K562 (cell line): ENCODE data around the gene LHB. TPM values are rescaled to one million over a fixed set of nuclear protein-coding genes. Genes with fewer than 3 reads are reported as not detected.
A peak's percentile ranks its signal among the peaks of the same experiment; 100 is the strongest.

Experiments
- BDP1 ChIP-seq: IDR thresholded peaks from 3 replicates; pipeline ENCODE4 v1.6.1; 2011; ENCODE audit not compliant: insufficient read length, insufficient read depth
- CBFA2T2 ChIP-seq: fragments of 450-650 bp; conservative IDR thresholded peaks from 2 replicates; pipeline ENCODE4 v1.6.1; 2017; ENCODE audit warnings: mild to moderate bottlenecking
- CEBPG ChIP-seq, 3 experiments: fragments of 200-800 bp in 1 of 3; sonication (Bioruptor generic) in 1 of 3; sonication (generic) in 1 of 3; formaldehyde crosslinking in 1 of 3; IDR thresholded peaks in 2 of 3; conservative IDR thresholded peaks in 1 of 3; 2 replicates each; pipeline versions ENCODE4 v1.6.1 to v1.8.0; 2016 to 2022; ENCODE audit warnings: missing compliant biosample characterization in 2 of 3, missing genetic modification characterization in 2 of 3, mild to moderate bottlenecking in 1 of 3, missing genetic modification reagents in 1 of 3
- FOSL1 ChIP-seq: fragments of 200-800 bp; sonication (Bioruptor generic); conservative IDR thresholded peaks from 2 replicates; pipeline ENCODE4 v1.6.1; 2016; ENCODE audit warnings: missing genetic modification characterization, missing compliant biosample characterization
- FOXA3 ChIP-seq, 2 experiments: fragments of 450-650 bp in 1 of 2; sonication (generic) in 1 of 2; formaldehyde crosslinking; IDR thresholded peaks in 1 of 2; conservative IDR thresholded peaks in 1 of 2; 2 replicates each; pipeline versions ENCODE4 v1.4.0 to v1.8.0; 2020 to 2022; ENCODE audit warnings: mild to moderate bottlenecking in 2 of 2, missing genetic modification reagents in 1 of 2
- FOXK2 ChIP-seq, 2 experiments: fragments of 450-650 bp; IDR thresholded peaks in 1 of 2; conservative IDR thresholded peaks in 1 of 2; 2 replicates each; pipeline ENCODE4 v1.6.1; 2016; ENCODE audit warnings: low read depth in 2 of 2, mild to moderate bottlenecking in 1 of 2
- MTA3 ChIP-seq: fragments of 450-650 bp; formaldehyde crosslinking; IDR thresholded peaks from 2 replicates; pipeline ENCODE4 v1.6.1; 2017; ENCODE audit warnings: mild to moderate bottlenecking, borderline replicate concordance
- NR2C2 ChIP-seq, 2 experiments: fragments of 200-800 bp in 1 of 2; sonication (Bioruptor generic) in 1 of 2; sonication (generic) in 1 of 2; formaldehyde crosslinking in 1 of 2; IDR thresholded peaks; 2 replicates each; pipeline versions ENCODE4 v1.6.1 to v1.8.0; 2016 to 2022; ENCODE audit warnings: mild to moderate bottlenecking in 1 of 2, missing compliant biosample characterization in 1 of 2, missing genetic modification characterization in 1 of 2, missing genetic modification reagents in 1 of 2
- SMAD2 ChIP-seq: fragments of 150-350 bp; IDR thresholded peaks from 2 replicates; pipeline ENCODE4 v1.6.1; 2014; ENCODE audit warnings: low read depth, mild to moderate bottlenecking, low read length
- SOX6 ChIP-seq: fragments of 450-650 bp; IDR thresholded peaks from 2 replicates; pipeline ENCODE4 v1.6.1; 2014; ENCODE audit warnings: mild to moderate bottlenecking
- SRSF3 ChIP-seq: fragments of 200-400 bp; formaldehyde crosslinking; IDR thresholded peaks from 2 replicates; pipeline ENCODE4 v1.6.1; 2016; ENCODE audit warnings: mild to moderate bottlenecking, low read length, moderate library complexity; ENCODE audit not compliant: insufficient read depth
- TOE1 ChIP-seq, 2 experiments: fragments of 450-650 bp in 1 of 2; sonication (generic) in 1 of 2; formaldehyde crosslinking in 1 of 2; IDR thresholded peaks; 2 replicates each; pipeline versions ENCODE4 v1.7.1 to v1.8.0; 2016 to 2022; ENCODE audit warnings: borderline replicate concordance in 2 of 2, mild to moderate bottlenecking in 2 of 2, antibody characterized with exemption in 1 of 2, inconsistent platforms in 1 of 2, low read depth in 1 of 2, missing genetic modification reagents in 1 of 2, moderate library complexity in 1 of 2
- ZNF311 ChIP-seq: fragments of 250-450 bp; sonication (Bioruptor Pico); IDR thresholded peaks from 2 replicates; pipeline ENCODE4 v1.4.0; 2020; ENCODE audit warnings: mild to moderate bottlenecking, moderate library complexity
- ZNF436 ChIP-seq: fragments of 250-450, 450-650 bp; sonication (Bioruptor Pico); formaldehyde crosslinking; IDR thresholded peaks from 2 replicates; pipeline ENCODE4 v1.7.0; 2020; ENCODE audit warnings: mild to moderate bottlenecking
- ZNF75A ChIP-seq: fragments of 450-650 bp; formaldehyde crosslinking; IDR thresholded peaks from 2 replicates; pipeline ENCODE4 v1.4.0; 2020; ENCODE audit warnings: mild to moderate bottlenecking
- ZNF830 ChIP-seq: fragments of 250-450 bp; sonication (Bioruptor Pico); IDR thresholded peaks from 2 replicates; pipeline ENCODE4 v1.5.0; 2021; ENCODE audit warnings: mild to moderate bottlenecking
- polyA plus RNA-seq, 8 experiments: library from polyadenylated mRNA; depleted of rRNA in 4 of 8; stranded (reverse) in 5 of 8; unstranded in 3 of 8; fragments of >200 nt; fragmentation: Nextera tagmentation in 2 of 8; fragmentation: Illumina TruSeq in 1 of 8; extraction: Ambion mirVana in 2 of 8; extraction: Trizol in 1 of 8; gene quantifications; 2 replicates each; pipeline versions ENCODE4 v1.2.1 to v1.2.3, GENCODE V29; 2011 to 2014; ENCODE audit warnings: inconsistent platforms in 1 of 8, missing spikeins in 1 of 8
- total RNA-seq, 7 experiments: library from RNA; depleted of rRNA in 6 of 7; stranded (reverse); fragments of >200 nt in 6 of 7; fragmentation: Illumina TruSeq in 2 of 7; extraction: Trizol in 2 of 7; gene quantifications; 2 replicates each; pipeline versions ENCODE4 v1.2.1 to v1.2.3, GENCODE V29; 2011 to 2021; ENCODE audit warnings: low replicate concordance in 1 of 7
- TF ChIP-seq, protein P1 (sequence below): fragments of 250-450 bp; sonication (Bioruptor Pico); IDR thresholded peaks from 2 replicates; pipeline ENCODE4 v1.5.0; 2021; ENCODE audit warnings: mild to moderate bottlenecking, borderline replicate concordance
- TF ChIP-seq, protein P2 (sequence below): IDR thresholded peaks from 2 replicates; pipeline ENCODE4 v1.6.1; 2016; ENCODE audit warnings: missing genetic modification characterization, missing compliant biosample characterization

LHB gene
- total and polyA plus RNA-seq, 9 of the 15 experiments (the other 6 are each of a cell fraction or from before 2014, with no cell fraction given), result 0.54 TPM; not detected in 8

DNA sequence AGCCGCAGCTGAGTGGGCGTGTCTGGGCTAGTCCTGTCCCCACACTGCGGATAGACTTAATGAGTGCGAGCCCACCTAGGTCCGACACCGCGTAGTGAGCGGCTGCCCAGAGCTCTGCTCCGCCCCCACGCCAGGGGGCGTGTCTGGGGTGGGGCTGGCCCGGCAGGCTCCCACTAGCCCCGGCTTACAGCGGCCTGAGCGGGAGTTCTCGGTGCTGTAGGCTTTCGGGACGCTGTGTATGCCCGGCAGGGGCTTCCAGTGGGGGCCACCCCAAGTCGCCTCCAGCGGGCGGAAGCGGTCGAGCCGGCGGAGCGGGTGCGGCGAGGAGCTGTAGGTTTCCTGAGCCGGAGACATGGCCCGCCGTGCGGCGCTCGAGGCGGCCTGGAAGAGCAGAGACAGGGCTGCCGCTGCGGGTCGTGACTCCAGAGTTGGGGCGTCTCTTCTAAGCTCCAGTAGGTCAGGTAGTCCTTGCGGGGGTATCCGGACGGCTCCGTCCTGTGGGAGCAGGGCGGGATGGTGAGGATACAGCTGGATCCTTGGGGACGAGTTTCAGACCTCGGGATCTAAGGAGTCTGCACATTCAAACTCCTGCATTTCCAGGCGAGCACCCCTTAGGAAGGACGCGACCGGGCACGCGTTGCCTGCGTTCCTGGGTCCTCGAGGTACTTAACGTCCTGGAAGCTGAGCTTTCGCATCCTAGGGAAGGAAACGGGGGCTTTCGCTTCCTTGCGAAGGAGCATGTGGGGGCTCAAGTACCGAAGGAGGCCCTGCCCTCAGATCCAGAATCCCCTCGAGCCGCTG, 39.4 kb upstream of the LHB start (continued):
- TF ChIP-seq, protein P1, sequence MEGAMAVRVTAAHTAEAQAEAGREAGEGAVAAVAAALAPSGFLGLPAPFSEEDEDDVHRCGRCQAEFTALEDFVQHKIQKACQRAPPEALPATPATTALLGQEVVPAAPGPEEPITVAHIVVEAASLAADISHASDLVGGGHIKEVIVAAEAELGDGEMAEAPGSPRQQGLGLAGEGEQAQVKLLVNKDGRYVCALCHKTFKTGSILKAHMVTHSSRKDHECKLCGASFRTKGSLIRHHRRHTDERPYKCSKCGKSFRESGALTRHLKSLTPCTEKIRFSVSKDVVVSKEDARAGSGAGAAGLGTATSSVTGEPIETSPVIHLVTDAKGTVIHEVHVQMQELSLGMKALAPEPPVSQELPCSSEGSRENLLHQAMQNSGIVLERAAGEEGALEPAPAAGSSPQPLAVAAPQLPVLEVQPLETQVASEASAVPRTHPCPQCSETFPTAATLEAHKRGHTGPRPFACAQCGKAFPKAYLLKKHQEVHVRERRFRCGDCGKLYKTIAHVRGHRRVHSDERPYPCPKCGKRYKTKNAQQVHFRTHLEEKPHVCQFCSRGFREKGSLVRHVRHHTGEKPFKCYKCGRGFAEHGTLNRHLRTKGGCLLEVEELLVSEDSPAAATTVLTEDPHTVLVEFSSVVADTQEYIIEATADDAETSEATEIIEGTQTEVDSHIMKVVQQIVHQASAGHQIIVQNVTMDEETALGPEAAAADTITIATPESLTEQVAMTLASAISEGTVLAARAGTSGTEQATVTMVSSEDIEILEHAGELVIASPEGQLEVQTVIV (CRISPR knock-in tag), result no peak
- TF ChIP-seq SRSF3 (no peak), ZNF311 (CRISPR knock-in tag) (no peak), SMAD2 (no peak), ZNF75A (CRISPR knock-in tag) (no peak), MTA3 (peak; percentile 64; the same call in 1 of the 2 replicates), CBFA2T2 (no peak), ZNF436 (no peak), FOXA3 (CRISPR knock-in tag; conservative IDR thresholded peaks at IDR 0.05 in 1 of 2, IDR thresholded peaks at IDR 0.05 in 1 of 2) (no peak), TOE1 (IDR thresholded peaks at IDR 0.05; ENCODE audit: borderline replicate concordance) (no peak), TOE1 (CRISPR knock-in tag; IDR thresholded peaks at IDR 0.05; ENCODE audit: borderline replicate concordance, low read depth) (no peak), NR2C2 (CRISPR knock-in tag; IDR thresholded peaks at IDR 0.05) (no peak), NR2C2 (tag; IDR thresholded peaks at IDR 0.05) (no peak), BDP1 (no peak), FOXK2 (conservative IDR thresholded peaks at IDR 0.05 in 1 of 2, IDR thresholded peaks at IDR 0.05 in 1 of 2; ENCODE audit: low read depth in 2 of 2) (no peak), CEBPG (CRISPR knock-in tag; IDR thresholded peaks at IDR 0.05) (0 out of 2 replicates have a peak, but pooled peaks have one; percentile 24), CEBPG (tag; conservative IDR thresholded peaks at IDR 0.05 in 1 of 2, IDR thresholded peaks at IDR 0.05 in 1 of 2) (no peak), SOX6 (no peak), ZNF830 (CRISPR knock-in tag) (no peak), FOSL1 (tag) (no peak)
- TF ChIP-seq, protein P2, sequence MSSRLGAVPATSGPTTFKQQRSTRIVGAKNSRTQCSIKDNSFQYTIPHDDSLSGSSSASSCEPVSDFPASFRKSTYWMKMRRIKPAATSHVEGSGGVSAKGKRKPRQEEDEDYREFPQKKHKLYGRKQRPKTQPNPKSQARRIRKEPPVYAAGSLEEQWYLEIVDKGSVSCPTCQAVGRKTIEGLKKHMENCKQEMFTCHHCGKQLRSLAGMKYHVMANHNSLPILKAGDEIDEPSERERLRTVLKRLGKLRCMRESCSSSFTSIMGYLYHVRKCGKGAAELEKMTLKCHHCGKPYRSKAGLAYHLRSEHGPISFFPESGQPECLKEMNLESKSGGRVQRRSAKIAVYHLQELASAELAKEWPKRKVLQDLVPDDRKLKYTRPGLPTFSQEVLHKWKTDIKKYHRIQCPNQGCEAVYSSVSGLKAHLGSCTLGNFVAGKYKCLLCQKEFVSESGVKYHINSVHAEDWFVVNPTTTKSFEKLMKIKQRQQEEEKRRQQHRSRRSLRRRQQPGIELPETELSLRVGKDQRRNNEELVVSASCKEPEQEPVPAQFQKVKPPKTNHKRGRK, result no peak
